ENCODE measurements around the gene PLCH1. TPM values are rescaled to one million over a fixed set of nuclear protein-coding genes. Genes with fewer than 3 reads are reported as not detected.

PLCH1 gene
- total and polyA plus RNA-seq, 2 experiments from 2014 or later, result 8.1 to 25.3 TPM

GRCh38 chr3:155676252-155676981 lies 68.5 kb downstream of the PLCH1 start:
- no peak overlapping the region for H3K4me2 ChIP-seq
- H3K27me3 Mint-ChIP-seq (ENCODE audit: insufficient read depth, low read depth, poor library complexity), result no peaks in the 10 kb centered on the region
- no peak overlapping the region for H2AFZ ChIP-seq
- DNase-seq (ENCODE audit: low spot score) (peak; percentile 36), ATAC-seq (peak; percentile 54)
- H3F3A ChIP-seq (replicated peaks; ENCODE audit: low read depth), result no peaks in the 10 kb centered on the region
- H3K4me1 Mint-ChIP-seq, result peaks cover 18% of the 10 kb centered on the region
- no peaks in the 10 kb centered on the region for H3K36me3 Mint-ChIP-seq (ENCODE audit: low read depth)
- H4K20me1 ChIP-seq (replicated peaks; ENCODE audit: insufficient read depth), result no peaks in the 10 kb centered on the region
- no peak for TF ChIP-seq JUNB (IDR thresholded peaks at IDR 0.05; ENCODE audit: unreplicated experiment)
- TF ChIP-seq ZNF462 (CRISPR knock-in tag; IDR thresholded peaks at IDR 0.05), result no peak
- no peak for TF ChIP-seq ETS1 (IDR thresholded peaks at IDR 0.05)
- TF ChIP-seq REST (IDR thresholded peaks at IDR 0.05; ENCODE audit: unreplicated experiment), result no peak
- TF ChIP-seq NANOG (IDR thresholded peaks at IDR 0.05; ENCODE audit: borderline replicate concordance), result no peak
- no peak for TF ChIP-seq EZH2 (IDR thresholded peaks at IDR 0.05; ENCODE audit: low read depth, unreplicated experiment)
- no peak for TF ChIP-seq CREB1 (CRISPR knock-in tag; IDR thresholded peaks at IDR 0.05; ENCODE audit: low read depth)
- no peak for TF ChIP-seq EZH2phosphoT487 (IDR thresholded peaks at IDR 0.05; ENCODE audit: unreplicated experiment)
- no peak overlapping the region for H3K4me3 Mint-ChIP-seq
- no peak overlapping the region for H3K27ac ChIP-seq (ENCODE audit: low read depth)
- no peaks in the 10 kb centered on the region for H3K36me3 ChIP-seq (ENCODE audit: insufficient read depth)
- H3K4me1 ChIP-seq (ENCODE audit: insufficient read depth), result peaks cover 12% of the 10 kb centered on the region
- no peaks in the 10 kb centered on the region for H3K27me3 ChIP-seq (ENCODE audit: insufficient read depth)
- no peaks in the 10 kb centered on the region for H3K9me3 Mint-ChIP-seq
- no peak overlapping the region; the same call in 1 of the 2 replicates for H3K27ac Mint-ChIP-seq
- peaks cover 2% of the 10 kb centered on the region; the same call in 1 of the 2 replicates for H3K79me2 ChIP-seq (replicated peaks; ENCODE audit: insufficient read depth)
- no peaks in the 10 kb centered on the region for H3K9me2 ChIP-seq (ENCODE audit: insufficient read depth)
- H3K4me3 ChIP-seq, result no peak overlapping the region
